ENCODE results near the gene PLAAT1. TPM values are rescaled to one million over a fixed set of nuclear protein-coding genes. Genes with fewer than 3 reads are reported as not detected.

Gene PLAAT1
- total RNA-seq, 1 experiment from 2014 or later: not detected

GRCh38 chr3:193305356-193305755, 64.3 kb downstream of the PLAAT1 start:
- no peak overlapping the region for H3K4me2 ChIP-seq (ENCODE audit: low read length)
- no peak for ATAC-seq
- no peak for DNase-seq (ENCODE audit: low read depth, low spot score)
- ChIA-PET POLR2A (no interaction called here), RAD21 (ENCODE audit: low non-redundant PET in 1 of 2, low total read pairs in 2 of 2, uncharacterized antibody in 2 of 2, unreplicated experiment in 2 of 2) (no interaction called here), CTCF (no interaction called here)
- H3K79me2 ChIP-seq (ENCODE audit: insufficient read depth, low read length): no peaks in the 10 kb centered on the region
- TF ChIP-seq TCF7L2 (IDR thresholded peaks at IDR 0.05; ENCODE audit: borderline replicate concordance, extremely low read depth, insufficient read depth, insufficient read length) (no peak), EZH2phosphoT487 (IDR thresholded peaks at IDR 0.05; ENCODE audit: borderline replicate concordance) (no peak), ZNF274 (IDR thresholded peaks at IDR 0.05; ENCODE audit: low read depth, low read length) (no peak), CBX3 (IDR thresholded peaks at IDR 0.05; ENCODE audit: low read depth) (no peak), JUND (IDR thresholded peaks at IDR 0.05) (no peak), EZH2 (IDR thresholded peaks at IDR 0.05) (no peak), EGR1 (IDR thresholded peaks at IDR 0.05; ENCODE audit: low read depth) (no peak), POLR2A (IDR thresholded peaks at IDR 0.05; ENCODE audit: borderline replicate concordance, extremely low read depth, insufficient read depth, insufficient read length) (no peak), REST (IDR thresholded peaks at IDR 0.05; ENCODE audit: low read depth) (no peak), POLR2AphosphoS5 (IDR thresholded peaks at IDR 0.05; ENCODE audit: low read depth, low read length) (no peak), ZBTB33 (IDR thresholded peaks at IDR 0.05; ENCODE audit: extremely low read depth, insufficient replicate concordance, low read length) (no peak), ATF3 (IDR thresholded peaks at IDR 0.05) (no peak), CTCF (IDR thresholded peaks at IDR 0.05 in 2 of 3, conservative IDR thresholded peaks at IDR 0.05 in 1 of 3; ENCODE audit: borderline replicate concordance in 1 of 3, insufficient read depth in 1 of 3, low read depth in 2 of 3, low read length in 2 of 3) (no peak), SRF (IDR thresholded peaks at IDR 0.05; ENCODE audit: low read depth) (no peak), FOSL1 (IDR thresholded peaks at IDR 0.05; ENCODE audit: low read depth) (no peak), SIN3A (IDR thresholded peaks at IDR 0.05; ENCODE audit: low read depth) (no peak), SP1 (IDR thresholded peaks at IDR 0.05; ENCODE audit: low read depth) (no peak), RAD21 (IDR thresholded peaks at IDR 0.05; ENCODE audit: low read depth) (no peak), MAX (IDR thresholded peaks at IDR 0.05) (no peak), CEBPB (IDR thresholded peaks at IDR 0.05; ENCODE audit: low read depth) (no peak)
- no peaks in the 10 kb centered on the region for H3K36me3 ChIP-seq (ENCODE audit: control insufficient read depth in 1 of 2, insufficient read depth in 2 of 2, low read length in 2 of 2)
- H3K27me3 ChIP-seq (ENCODE audit: insufficient read depth, low read length): peaks cover 37% of the 10 kb centered on the region
- intact Hi-C loops (cut with micrococcal nuclease): no loop called here
- no TSS peak for BruUV-seq (replicated peaks)
- H4K20me1 ChIP-seq (ENCODE audit: insufficient read depth): no peaks in the 10 kb centered on the region; the same call in 1 of the 2 replicates
- H3K9me3 ChIP-seq (ENCODE audit: control insufficient read depth in 1 of 2, insufficient read depth in 1 of 2, low read depth in 1 of 2, low read length in 2 of 2): no peaks in the 10 kb centered on the region
- H3K4me1 ChIP-seq (ENCODE audit: control insufficient read depth in 1 of 2, insufficient read depth in 2 of 2, low read length in 2 of 2): no peaks in the 10 kb centered on the region
- H3K9me2 ChIP-seq (ENCODE audit: insufficient read depth): no peaks in the 10 kb centered on the region
- no peak overlapping the region for H3K4me3 ChIP-seq (replicated peaks in 1 of 2; ENCODE audit: low read depth in 1 of 2, low read length in 2 of 2)
- H2AFZ ChIP-seq (ENCODE audit: low read depth, low read length, poor library complexity, severe bottlenecking): no peak overlapping the region
- H3K9ac ChIP-seq (ENCODE audit: low read length): no peak overlapping the region
- H3K27ac ChIP-seq (ENCODE audit: low read depth, low read length): no peak overlapping the region
